Measurements from ENCODE around the gene TNXB.
"Not testable (repeated sequence)": the region's sequence is repeated elsewhere in the genome, so short reads cannot be mapped to it uniquely, and the experiment has no call there.

Gene TNXB

DNA sequence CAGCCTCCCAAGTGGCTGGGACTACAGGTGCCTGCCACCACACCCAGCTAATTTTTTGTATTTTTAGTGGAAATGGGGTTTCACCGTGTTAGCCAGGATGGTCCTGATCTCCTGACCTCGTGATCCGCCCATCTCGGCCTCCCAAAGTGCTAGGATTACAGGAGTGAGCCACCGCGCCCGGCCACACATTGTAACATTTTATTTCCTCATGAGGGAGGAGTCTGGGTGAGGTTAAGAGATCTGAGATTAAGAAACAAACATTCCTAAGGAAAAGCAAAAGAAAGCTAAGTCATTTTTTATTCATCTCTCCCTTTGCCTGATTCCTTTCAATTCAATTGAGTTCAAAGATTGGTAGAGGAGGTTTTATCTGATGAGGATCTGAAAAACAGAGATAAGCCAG, 35.1 kb upstream of the TNXB start:
- DNase-seq, result not testable (repeated sequence)

DNA sequence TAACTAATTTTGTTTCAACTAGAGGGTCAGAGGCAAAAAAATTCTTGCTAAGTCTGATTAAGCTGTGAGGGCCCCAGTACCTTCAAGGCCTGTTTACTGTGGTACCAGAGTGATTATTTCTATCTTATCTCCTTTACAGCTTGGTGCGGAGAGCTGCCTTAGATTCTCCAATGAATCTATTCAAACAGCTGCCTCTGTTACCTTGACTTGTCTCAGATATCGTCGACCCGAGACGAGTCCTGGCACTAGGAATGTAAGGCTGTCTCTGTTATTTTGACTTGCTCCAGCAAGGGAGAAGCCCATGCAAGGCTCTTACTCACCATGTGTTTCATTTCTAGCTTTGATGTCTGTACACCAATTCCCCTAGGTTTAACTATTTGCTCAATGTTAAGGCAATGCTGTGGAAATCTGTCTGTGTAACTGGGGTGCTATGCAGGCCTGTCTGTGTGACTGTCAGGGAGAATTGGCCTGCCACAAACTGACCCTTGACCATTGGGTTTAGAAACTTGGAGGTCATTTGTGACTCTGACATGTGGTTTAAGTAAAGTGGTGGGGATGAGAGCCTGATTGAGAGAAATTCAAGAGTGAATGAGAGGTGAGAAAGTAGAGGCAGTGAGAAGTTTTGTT, 31.4 kb upstream of the TNXB start:
- no peak for DNase-seq

DNA sequence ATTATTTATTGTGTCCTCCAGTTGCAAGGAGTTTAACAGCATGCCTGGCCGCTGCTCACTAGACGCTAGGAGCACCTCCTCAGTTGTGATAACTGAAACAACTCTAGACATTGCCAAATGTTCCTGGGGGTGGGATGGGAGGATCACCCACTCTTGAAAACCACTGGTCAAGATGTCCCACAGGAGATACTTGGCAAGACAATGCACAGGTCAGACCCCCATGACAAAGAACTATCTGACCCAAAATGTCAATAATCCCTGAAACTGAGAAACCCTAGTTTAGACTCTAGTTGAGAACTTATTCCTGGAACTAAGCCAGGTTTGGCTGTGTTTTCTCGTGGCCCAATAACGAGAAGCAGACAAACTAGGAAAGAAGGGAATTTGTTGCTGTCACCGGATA, 30.5 kb upstream of the TNXB start:
- no peak for DNase-seq

DNA sequence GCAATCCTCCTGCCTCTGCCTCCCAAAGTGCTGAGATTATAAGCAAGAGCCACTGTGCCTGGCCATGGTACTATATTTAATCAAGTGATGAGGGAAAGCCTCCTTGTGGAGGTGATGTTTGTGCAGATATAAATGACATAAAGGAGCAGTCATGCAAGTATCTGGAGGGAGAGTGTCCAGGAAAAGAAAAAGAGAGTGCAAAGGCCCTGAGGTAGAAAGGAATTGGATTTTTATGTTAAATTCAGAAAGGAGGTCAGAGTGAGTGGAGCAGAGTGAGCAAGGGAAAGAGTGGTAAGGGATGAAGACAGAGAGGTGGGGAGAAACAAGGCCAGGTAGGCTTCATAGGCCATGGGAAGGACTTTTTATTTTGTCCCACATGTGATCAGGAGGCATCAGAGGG, 28.3 kb upstream of the TNXB start:
- no peak for DNase-seq

DNA sequence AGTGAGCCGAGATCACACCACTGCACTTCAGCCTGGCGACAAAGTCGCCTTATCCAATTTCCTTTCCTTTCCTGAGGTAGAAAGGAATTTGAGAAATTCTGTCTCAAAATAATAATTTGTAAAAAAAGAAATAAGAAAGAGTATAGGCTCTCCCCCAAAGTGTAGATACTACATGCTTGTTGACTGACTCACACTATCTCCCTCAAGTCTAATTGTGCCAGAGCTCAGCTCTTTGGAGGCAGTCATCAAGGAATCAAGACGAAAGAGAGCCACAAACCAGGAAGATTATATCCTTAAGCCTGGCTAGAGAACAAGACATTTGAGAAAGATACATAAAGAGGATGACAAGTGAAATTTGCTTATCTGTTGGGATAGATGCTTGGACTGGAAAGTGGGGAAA, 24.6 kb upstream of the TNXB start:
- DNase-seq, result no peak

DNA sequence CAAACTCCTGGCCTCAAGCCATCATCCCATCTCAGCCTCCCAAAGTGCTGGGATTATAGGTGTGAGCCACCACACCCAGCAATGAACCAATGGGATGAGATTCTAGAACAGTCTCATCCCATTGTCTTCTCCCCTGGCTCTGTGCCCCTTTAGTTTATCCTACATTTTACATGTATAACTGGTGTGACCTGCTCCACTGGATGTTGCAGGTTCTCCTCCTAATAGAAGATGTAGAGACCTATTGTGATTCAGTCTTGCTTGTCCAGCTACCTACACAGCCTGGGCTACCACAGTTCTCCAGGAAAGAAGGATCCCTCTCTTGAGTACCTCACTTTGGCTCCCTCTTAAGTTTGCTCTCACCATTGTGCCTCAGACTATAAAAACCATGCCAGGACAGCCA, 23.0 kb upstream of the TNXB start:
- DNase-seq, result no peak

DNA sequence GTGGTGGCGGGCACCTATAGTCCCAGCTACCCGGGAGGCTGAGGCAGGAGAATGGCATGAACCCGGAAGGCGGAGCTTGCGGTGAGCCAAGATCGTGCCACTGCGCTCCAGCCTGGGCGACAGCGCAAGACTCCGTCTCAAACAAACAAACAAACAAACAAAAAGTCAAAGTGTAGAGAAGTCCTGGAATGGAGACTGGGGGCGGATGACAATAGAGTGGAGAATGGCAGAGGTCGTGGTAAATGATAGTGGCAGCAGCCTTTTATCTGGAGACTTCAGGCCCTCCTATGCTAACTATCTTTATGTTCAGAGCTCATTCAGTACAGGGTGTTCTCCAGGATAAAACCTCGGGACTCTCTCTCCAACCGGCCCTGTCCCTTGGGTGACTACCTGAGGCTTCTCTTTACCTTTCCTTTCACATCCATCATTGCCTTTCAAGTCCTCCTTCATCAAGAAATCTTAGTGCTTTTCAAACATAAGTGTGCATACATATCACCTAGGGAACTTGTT, 22.4 kb upstream of the TNXB start:
- DNase-seq, result no peak

DNA sequence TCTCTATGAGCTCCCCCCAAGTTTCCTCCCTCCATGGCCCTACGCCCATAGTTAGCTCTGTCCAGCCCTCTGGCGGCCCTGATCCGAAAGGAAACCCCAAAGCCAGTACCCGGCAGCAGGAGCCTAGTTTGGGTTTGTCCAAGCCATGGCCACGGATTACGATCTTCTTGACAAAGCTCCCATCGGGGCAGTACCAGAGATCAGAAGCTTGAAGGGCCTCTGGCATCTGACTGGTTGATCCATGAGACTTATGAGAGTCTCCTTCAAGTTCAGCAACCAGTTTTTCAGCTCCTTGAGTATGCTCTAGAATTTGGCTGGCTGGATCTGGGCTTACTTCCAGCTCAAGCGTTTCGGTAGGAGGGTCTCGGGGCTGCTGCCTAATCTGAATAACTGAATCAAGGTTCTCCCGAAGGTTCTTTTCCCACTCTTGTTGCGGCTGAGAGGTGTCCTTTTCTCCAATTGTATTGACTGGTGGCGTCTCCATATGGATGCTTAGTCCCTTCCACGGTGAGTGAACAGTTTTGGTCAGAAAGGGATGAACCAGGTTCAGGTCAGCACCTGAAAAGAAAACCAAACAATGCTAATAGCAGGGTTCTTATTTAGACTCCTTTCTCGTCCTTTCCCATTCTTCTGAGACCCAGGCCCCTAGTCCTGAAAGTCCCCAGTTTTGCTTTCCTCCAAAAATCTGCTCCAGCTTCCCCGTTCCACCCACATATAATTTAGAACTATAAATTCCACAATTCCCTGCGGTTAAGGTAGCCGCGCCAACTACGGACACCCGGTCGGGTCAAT, 20.4 kb upstream of the TNXB start:
- DNase-seq, result no peak

DNA sequence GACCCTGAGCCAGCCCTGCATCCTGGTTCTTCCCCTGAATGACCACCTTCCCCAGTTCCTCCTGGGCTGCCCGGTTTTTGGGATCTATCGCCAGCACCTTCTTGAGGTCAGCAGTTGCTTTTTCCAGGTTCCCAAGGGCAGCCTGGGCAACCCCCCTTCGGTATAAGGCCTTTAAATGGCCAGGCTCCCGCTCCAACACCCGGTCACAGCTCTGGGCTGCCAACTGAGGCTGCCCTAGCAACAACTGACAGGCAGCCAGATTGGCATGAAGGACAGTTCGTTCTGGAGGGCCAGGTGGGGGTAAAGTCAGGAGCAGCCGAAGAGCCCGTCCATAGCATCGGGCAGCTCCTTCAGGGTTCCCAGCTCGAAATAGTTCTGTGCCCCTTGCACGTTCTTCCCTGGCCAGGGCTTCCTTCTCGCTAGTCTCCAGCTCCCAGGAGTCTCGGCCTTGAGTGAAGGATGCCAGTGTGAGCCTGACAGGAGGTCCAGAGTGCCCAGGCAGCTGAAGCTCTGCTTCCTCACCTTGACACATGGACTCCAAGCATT, 19.7 kb upstream of the TNXB start:
- DNase-seq, result no peak

DNA sequence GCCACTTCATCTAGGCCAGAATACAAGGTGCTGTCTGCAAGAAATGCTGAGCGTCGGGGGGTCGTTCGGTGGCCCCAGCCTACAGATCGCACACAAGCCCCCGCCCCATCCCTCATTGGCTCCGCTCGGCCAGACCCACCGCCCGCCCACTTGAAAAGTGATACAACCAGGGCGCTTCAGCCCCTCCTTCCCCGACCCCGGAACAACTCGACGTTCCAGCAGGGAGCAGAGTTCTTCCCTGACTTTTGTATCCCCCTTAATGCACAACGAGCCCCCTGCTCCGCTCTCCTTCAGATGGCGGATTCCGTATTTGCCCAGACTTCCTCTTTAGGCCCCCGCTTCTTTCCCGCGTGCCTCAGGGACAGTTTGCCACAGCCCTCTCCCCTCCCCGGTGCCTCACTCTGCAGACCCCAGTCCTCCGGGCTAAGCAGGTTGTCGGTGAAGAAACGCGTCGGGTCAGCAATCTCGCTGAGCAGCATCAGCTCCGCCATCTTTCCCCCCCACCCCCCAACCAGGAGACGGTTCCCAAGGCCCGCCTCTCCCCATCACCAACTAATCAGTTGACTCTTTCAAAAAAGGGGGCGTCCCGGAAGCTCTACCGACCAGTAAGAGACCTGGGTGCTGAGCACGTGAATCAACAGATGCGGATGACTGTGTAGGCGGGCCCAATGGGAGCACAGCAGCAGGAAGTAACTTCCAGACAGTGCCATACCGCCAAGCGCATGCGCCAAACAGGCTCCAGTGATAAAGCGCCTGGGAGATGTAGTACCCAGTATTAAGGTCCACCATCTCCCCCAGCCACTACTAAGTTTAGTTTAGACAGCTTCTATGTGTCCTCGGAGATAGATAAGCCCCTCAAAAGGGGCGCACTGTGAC, 18.8 kb upstream of the TNXB start, which contains the start of gene ATF6B:
ATF6B (minus strand) TSS at position 530 of the 876 bp plus-strand sequence; CDS start at position 491, 39 bp downstream.
- peak; percentile 83 to 95 (median 92) for DNase-seq

DNA sequence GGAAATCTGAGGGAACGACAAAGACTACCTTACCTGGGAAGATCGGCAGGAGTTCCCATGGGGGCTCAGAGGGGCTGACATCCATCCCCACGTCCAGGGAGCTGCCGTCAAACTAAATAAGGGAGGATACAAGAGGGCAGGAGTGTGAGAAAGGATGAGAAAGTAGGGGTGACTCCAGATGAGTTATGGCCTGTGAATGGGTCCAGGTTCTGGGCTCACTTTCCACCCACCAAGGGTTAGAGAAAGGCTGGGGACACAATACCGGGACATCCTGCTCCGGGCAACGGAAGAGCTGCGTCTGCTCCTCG, 18.2 kb upstream of the TNXB start:
- no peak for DNase-seq

DNA sequence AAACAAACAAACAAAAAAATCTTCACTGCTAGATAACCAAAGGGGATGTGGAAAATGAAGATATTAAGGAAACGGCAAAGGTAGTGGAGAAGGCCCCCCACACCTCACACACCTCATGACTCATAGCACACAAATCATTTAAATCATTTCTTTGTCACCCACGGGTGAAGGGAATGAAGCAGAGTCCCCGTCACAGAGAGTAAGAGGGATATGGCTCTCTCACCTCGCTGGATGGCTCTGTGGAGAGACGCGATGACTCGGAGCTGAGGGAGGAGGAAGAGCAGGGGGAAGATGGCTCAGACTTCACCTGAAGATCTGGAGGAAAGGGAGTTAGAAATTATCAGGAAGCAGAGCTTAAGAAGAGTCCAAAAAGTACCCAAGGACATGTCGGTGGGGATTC, 17.7 kb upstream of the TNXB start:
- DNase-seq, result no peak

DNA sequence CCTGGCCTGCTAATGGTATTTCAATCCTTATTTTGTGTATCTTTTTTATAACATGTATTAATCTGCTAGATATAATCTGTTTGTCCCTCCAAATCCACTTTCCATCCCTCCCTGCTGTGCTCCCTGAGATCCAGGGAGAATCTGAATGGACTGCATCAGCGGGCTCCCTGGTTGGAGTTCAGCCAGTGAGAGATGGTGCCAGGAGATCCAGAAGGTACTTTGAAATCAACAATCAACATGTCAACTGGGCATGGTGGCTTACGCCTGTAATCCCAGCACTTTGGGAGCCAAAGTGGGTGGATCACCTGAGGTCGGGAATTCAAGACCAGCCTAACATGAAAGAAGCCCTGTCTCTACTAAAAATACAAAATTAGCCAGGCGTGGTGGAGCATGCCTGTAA, 14.5 kb upstream of the TNXB start:
- no peak for DNase-seq

DNA sequence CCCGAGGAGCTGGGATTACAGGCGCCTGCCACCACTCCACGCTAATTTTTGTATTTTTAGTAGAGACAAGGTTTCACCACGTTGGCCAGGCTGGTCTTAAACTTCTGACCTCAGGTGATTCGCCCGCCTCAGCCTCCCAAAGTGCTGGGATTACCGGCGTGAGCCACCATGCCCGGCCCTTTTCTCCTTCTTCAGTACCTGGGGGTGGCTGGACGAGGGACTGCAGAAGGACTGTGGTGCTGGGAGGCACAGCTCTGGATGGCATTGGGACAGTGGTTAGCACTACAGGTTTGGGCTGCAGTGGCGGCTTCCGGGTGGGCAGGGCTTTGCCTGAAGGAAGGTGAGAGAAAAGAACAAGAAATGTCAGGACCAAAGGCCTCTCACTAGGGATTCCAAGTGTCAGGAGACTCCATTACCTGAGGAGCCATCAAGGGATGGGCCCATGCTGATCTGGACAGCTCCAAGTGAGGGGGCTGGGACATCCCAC, 11.5 kb upstream of the TNXB start:
- DNase-seq, result no peak

DNA sequence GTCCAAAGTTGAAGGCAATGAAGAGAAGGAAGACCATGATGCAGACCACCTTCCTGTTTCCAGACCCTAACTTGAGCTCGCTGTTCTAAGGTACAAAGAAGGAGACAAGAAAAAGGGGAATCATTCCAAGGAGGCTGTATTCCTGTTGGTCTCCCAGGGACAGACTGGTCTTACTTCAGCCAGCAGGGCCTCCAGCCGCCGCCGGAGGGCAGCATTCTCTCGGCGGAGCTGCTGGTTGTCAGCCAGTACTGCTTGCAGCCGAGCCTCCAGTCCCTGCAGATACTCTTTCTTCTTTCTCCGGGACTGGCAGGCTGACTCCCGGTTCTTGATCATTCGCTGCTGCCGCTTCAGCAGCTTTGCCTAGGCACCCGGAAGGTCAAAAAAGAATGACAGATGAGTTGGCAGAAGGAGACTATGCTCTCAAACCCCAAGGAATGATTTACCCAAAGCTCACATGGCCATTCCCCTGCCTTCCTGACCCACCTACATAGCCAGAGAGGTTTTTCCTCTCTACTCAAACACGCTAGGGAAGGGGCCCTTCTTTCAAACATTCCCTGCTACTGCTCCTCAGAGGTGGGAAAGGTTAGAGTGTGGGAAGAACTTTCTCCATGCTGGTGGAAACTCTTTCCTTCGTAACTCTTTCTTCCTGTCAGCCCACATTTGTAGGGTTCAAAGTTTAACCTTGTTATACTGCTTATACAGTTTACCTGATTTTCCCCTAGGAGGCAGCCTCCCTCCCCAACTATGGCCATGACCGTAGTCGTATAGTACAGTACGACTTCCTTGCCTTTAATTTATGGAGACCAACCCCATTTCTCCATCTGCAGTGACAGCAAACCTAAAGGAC, 9.9 kb upstream of the TNXB start:
- DNase-seq, result peak; percentile 35 to 49 (median 42)

DNA sequence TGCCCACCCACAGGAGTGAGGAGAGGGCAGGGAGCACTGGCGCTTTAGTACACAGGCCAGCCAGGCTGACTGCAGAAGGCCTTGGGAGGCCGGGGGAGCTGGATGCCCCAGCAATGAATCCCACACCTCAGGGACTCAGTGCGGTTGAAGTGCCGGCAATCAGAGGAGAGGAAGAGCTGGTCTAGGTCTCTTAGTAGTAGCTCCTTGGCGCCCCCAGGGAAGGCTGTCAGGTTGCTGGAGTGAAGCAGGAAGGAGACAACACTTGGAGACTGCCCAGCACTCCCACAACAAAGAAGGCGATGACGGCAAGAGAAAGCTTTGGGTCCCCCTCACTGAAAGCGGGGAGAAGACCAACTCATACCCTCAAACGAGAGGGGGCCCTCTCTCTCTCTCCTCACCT, 8.3 kb upstream of the TNXB start:
- DNase-seq, result no peak

DNA sequence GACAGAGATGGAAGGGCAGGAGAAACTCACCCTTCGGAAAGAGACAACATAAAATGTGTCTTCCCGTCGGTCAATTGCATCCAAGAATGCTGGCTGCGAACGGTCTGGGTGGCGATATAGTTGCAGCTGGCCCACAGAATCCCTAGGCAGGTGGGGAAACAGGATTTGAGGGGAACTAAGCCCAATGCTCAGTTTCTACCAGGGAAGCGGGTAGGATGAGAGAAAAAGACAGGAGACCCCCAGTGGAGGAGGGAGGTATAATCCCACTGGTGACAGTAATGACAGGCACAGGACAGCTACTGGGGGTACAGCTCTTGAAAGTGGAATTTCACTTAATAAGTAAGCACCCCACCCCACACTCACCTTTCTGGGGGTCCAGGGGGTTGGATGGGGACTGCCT, 7.5 kb upstream of the TNXB start:
- no peak for DNase-seq

DNA sequence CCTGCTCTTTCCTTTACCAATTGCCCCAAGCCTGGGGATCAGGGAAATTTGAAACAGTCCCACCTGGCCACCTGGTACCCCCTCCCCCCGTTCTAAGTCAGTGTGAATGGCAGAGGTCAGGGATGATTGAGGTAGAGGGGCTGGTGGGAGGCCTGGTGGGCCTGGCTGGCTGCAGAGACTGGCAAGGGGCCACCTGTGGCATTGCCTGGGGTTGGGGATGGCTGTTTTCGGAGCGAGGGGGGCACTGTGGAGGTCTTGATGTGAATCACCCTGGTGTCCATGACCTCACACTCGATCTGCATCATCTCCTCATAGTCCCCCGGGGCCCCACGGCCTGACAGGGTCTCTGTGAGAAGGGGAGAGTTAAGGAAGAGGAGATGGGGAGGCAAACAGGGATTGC, 6.5 kb upstream of the TNXB start:
- no peak for DNase-seq

DNA sequence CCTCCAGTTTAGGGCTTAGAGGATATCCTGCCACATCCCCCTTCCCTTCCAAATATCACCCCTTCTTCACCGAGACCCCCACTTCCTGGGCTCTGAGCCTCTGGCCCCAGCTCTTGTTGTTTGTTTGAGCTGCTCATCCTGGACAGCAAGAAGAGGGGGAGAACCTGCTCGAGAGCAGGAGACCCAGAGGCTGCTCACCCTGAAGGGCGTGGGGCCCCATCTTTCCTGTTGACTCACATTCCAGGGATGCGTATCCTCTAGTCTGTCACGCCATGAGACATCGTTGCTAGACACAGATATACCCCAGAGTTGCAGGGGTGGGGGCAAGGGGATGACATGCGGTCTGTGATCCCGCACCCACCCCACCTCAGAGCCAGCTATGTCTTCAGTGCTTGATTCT, 5.7 kb upstream of the TNXB start:
- no peak for DNase-seq

DNA sequence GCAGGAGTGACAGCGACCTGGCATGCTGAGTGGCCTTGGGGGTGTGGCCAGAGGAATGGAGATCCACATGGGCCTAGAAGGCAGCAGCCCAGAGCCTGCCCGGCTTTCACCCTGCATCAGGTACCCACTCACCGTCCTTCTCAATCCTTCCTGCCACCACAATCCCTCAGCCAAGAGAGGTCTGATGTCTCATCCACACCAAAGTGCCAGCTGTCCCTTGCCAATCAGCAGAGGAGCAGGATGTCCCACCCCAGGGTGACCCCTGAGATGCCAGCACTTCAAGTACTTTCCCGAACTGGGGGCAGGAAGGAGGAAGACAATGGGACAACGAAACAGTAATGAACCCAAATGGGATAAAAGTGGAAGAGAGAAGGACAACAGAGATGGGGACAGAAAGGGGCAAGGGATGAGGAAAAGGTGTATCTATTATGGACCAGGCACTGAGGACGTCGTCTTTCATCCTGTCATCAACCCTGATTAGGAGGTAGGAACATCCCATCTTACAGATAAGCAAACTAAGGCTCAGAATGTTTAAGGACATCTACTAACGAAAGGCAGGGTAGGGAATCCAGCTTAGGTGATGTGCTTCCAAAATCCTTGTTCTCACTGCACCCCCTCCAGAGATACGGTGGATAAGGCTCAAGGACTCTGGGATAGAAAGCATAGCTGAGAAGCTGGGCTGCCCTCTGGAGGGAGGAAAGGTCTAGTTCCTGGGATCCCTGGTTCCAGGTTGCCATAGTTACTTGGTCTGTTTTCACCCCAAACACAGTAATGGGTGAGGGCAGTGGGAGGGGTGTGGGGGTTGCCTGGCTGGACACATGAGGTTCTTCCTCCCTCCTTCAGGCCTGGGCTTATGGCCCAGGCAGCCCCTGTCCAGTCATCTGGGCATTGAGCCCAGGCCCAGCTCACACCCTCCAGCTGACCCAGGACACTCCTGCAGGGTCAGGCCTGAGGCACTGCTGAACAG, 4.5 kb upstream of the TNXB start:
- DNase-seq, result no peak

DNA sequence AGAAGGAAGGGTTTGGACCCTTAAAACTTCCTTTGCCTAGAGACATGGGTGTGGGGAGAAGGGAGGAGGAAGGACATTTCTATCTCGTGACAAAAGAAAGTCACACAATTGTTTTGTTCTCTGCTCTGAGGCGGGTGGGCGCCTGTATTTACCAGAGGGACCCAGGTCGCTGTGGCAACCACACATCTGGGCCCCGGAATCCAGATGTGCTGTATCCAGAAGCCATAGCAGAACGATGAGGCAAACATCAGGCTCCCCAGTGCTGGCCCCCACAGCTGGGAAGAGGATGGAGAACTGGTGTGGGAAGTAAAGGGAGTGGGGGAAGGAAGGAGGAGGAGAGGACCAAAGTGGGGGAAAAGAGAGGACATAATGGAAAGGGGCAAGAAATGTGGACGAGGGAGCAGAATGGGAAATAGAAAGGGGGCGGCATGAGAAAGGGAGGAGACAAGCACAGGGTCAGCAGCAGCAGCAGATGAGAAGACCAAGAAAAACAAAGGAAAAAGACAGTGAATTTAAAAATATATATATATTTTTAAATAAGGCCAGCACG, 3.4 kb upstream of the TNXB start:
- no peak for DNase-seq

All from activated CD4-positive, CD25-positive, alpha-beta regulatory T cell (primary cell).